Activated CD4-positive, alpha-beta T cell treated with anti-CD3 and anti-CD28 coated beads for 24 hours (primary cell): ENCODE measurements around the gene SEC61A1.

Source experiments
- DNase-seq, 2 donors: peaks; one replicate each; pipeline ENCODE4 v3.0.0-alpha.2; 2020; ENCODE audit warnings: low read depth in 2 of 2

SEC61A1 gene

GRCh38 chr3:128077665-128078064 is 25.4 kb downstream of the SEC61A1 start:
- DNase-seq = no peak

- DNase-seq = no peak
Observed at GRCh38 chr3:128078322-128078721, 26.1 kb downstream of the SEC61A1 start.

GRCh38 chr3:128078875-128079274 is 26.6 kb downstream of the SEC61A1 start:
- no peak for DNase-seq

GRCh38 chr3:128079823-128080222 is 27.6 kb downstream of the SEC61A1 start:
- DNase-seq = no peak

GRCh38 chr3:128080323-128081080 is 28.3 kb downstream of the SEC61A1 start:
- DNase-seq = no peak

GRCh38 chr3:128081226-128081625 is 29.0 kb downstream of the SEC61A1 start:
- no peak for DNase-seq

GRCh38 chr3:128081846-128082245 is 29.6 kb downstream of the SEC61A1 start:
- no peak for DNase-seq

- DNase-seq = no peak
Observed at GRCh38 chr3:128082546-128082945, 30.3 kb downstream of the SEC61A1 start.

GRCh38 chr3:128083396-128083795 is 31.2 kb downstream of the SEC61A1 start:
- no peak for DNase-seq

- no peak for DNase-seq
Observed at GRCh38 chr3:128083980-128084674, 31.9 kb downstream of the SEC61A1 start.

GRCh38 chr3:128084675-128085021 is 32.4 kb downstream of the SEC61A1 start:
- DNase-seq = no peak

GRCh38 chr3:128089135-128089534 is 36.9 kb downstream of the SEC61A1 start:
- no peak for DNase-seq

- DNase-seq = no peak
Observed at GRCh38 chr3:128091586-128091985, 39.3 kb downstream of the SEC61A1 start.

- no peak for DNase-seq
Observed at GRCh38 chr3:128094295-128095151, 42.3 kb downstream of the SEC61A1 start.

GRCh38 chr3:128095222-128095703 is 43.0 kb downstream of the SEC61A1 start:
- peak; percentile 50 to 66 for DNase-seq

- no peak for DNase-seq
Observed at GRCh38 chr3:128098234-128098633, 46.0 kb downstream of the SEC61A1 start.

GRCh38 chr3:128100161-128100560 is 47.9 kb downstream of the SEC61A1 start:
- no peak for DNase-seq

- no peak for DNase-seq
Observed at GRCh38 chr3:128100638-128101037, 48.4 kb downstream of the SEC61A1 start.

GRCh38 chr3:128103136-128103676 is 51.0 kb downstream of the SEC61A1 start:
- DNase-seq = no peak

- DNase-seq = no peak
Observed at GRCh38 chr3:128107834-128108233, 55.6 kb downstream of the SEC61A1 start.

- DNase-seq = no peak
Observed at GRCh38 chr3:128111147-128111546, 58.9 kb downstream of the SEC61A1 start.

GRCh38 chr3:128112357-128112968 is 60.2 kb downstream of the SEC61A1 start:
- no peak for DNase-seq
